HG02981 (cell line): ENCODE data around the gene GPR55.

Experiments used
- ATAC-seq: cut with Tn5 transposase; IDR thresholded peaks from one replicate; pipeline ENCODE4 v1.9.1; 2021; ENCODE audit warnings: mild to moderate bottlenecking, moderate library complexity; ENCODE audit not compliant: unreplicated experiment

Gene GPR55

DNA sequence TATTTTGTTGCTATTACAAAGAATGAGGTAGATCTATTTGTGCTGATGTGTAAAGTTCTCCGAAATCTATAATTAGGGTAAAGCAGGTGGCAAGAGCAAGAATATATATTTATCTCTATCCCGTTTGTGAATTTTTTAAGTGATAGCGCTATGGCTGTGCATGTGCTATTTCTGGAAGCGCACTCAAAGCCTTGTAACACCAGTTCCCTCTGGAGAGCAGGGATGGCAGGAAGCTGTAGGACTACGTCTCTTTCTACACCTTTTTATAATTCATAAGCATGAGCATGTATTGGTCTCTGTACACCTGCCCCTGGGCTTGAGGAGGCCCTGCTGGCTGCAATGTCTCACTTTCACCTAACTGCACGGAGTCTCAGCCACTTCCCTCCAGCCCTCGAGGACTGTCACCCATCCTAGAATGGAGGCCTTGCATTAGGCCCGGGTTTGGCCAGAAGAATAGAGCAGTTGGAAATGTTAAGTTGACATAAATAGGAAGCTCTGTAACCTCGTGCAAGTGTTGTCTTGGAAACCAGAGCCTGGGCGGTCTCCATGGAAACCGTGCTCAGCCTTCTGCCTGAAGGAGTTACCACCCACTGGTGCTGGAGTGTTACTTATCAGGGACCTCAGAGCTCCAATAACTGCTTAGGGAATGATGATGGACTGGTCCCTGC, 39.4 kb downstream of the GPR55 start:
- ATAC-seq = no peak

DNA sequence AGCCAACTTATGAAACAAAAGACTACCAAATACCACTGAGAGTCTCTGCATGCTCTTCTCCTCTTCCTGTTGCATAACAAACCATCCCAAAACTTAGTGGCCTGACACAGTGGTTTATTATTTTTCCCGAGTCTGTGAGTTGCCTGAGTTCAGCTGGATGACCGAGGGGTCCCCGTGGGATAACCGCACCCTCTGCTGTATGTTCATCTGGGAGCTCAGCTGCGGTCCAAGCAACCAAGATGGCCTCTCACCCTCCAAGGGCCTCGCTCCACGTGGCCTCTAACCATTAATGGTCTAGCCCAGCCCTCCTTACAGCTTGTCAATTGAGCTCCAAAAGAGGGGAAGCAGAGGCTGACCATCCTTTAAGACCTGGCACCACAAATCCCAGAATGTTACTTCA, 43.2 kb downstream of the GPR55 start:
- ATAC-seq = no peak

GRCh38 chr2:230879891-230880290, 45.2 kb downstream of the GPR55 start:
- ATAC-seq = no peak

- ATAC-seq = no peak
Measured at GRCh38 chr2:230879271-230879882, 45.7 kb downstream of the GPR55 start.

DNA sequence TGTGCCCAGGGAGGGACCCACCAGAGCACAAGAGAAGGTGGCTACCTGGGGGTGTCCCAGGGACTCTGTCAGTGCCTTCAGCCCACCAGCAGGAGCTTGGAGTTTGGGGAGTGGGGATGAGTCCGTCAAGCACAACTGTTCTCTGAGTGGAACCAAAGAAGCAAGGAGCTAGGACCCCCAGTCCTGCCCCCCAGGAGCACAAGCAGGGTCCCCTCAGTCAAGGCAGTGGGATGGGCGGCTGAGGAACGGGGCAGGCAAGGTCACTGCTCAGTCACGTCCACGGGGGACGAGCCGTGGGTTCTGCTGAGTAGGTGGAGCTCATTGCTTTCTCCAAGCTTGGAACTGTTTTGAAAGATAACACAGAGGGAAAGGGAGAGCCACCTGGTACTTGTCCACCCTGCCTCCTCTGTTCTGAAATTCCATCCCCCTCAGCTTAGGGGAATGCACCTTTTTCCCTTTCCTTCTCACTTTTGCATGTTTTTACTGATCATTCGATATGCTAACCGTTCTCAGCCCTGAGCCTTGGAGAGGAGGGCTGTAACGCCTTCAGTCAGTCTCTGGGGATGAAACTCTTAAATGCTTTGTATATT, 46.3 kb downstream of the GPR55 start:
- no peak for ATAC-seq

DNA sequence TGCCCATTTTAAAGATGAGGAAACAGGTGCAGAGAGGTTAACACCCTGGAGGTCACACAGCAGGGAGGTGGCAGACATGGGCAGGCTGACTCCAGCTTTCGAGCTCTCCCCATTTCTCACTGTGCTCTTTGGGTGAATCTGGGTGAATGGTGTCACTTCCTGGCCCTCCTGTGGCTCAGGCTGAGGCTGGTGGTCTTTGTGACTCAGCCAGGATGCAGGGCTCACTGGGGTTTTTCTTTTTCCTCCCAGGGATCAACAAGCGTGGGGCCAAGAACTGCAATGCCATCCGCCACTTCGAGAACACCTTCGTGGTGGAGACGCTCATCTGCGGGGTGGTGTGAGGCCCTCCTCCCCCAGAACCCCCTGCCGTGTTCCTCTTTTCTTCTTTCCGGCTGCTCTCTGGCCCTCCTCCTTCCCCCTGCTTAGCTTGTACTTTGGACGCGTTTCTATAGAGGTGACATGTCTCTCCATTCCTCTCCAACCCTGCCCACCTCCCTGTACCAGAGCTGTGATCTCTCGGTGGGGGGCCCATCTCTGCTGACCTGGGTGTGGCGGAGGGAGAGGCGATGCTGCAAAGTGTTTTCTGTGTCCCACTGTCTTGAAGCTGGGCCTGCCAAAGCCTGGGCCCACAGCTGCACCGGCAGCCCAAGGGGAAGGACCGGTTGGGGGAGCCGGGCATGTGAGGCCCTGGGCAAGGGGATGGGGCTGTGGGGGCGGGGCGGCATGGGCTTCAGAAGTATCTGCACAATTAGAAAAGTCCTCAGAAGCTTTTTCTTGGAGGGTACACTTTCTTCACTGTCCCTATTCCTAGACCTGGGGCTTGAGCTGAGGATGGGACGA, 47.1 kb downstream of the GPR55 start:
- no peak for ATAC-seq

GRCh38 chr2:230877116-230877758, 47.8 kb downstream of the GPR55 start:
- no peak for ATAC-seq

GRCh38 chr2:230875347-230876315, 49.4 kb downstream of the GPR55 start:
- ATAC-seq = no peak

GRCh38 chr2:230874876-230875275, 50.2 kb downstream of the GPR55 start:
- ATAC-seq = no peak

- ATAC-seq = no peak
Measured at GRCh38 chr2:230874456-230874855, 50.6 kb downstream of the GPR55 start.

GRCh38 chr2:230873661-230874401, 51.2 kb downstream of the GPR55 start:
- peak; percentile 76 for ATAC-seq

DNA sequence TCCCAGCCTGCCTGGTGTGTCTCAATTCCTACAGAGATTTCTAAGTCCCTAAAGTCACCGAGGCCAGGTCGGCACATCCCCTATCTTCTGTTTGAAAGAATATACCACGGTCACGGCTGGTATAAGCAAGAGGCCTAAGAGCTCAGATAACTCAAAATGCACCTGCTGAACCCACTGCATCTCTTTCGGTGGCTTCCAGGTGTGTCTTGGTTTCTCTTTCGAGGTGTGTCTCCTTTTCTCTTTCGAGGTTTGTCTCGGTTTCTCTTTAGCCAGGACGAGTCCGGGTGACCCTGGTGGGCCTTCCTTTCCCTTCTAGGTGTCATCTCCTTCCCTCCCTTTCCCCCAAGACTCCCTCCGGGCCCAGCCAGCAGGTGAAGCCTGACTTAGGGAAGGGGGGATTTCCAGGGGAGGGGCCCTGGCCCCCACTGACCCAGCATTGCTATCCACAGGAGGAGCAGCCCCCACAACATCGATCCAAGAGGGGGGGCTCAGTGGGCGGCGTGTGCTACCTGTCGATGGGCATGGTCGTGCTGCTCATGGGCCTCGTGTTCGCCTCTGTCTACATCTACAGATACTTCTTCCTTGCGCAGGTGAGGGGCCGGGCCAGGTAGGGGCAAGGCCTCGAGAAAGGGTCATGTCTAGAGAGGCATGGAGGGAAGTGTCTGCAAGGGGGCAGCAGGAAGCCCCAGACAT, 51.9 kb downstream of the GPR55 start:
- ATAC-seq = peak; percentile 61

DNA sequence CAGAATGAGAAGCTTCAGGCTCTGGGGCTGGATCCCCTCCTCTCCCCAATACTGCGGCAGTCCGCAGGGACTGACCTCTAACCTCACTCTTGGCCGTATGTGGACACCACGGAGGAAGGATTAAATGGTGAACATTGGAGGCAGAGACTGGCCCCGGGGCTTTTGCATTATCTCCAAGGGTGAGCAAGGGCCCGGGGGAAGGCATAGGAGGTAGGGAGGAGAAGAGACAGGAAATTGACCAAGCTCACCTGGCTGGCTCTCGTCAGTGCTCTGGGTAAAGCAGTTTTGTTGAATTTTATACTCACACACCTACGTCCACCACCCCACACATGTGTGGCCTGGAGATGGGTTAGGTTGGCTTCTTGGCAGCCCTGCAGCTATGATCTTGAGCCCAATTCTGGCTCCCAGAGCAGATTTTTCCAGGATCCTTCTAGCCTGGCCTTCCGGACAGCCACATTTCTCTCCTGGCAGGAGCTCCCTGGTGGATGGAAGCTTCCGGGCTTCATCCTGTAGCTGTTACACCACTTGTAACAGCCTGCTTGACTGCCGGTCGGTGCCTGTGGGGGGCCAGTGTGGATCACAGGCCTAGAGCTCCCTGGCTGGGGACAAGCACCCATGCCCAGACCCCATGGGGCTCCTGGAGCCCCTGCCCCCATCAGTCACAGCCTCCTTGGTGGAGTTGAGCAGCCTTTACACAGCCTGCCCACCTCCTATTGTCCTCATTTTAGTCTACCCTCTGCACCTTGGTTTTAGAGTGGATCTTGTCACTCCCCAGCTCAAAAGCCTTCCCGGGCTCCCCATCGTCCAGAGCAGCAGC, 52.7 kb downstream of the GPR55 start:
- ATAC-seq = peak; percentile 1

- no peak for ATAC-seq
Measured at GRCh38 chr2:230871361-230872150, 53.5 kb downstream of the GPR55 start.

- ATAC-seq = no peak
Measured at GRCh38 chr2:230870544-230871360, 54.3 kb downstream of the GPR55 start.

DNA sequence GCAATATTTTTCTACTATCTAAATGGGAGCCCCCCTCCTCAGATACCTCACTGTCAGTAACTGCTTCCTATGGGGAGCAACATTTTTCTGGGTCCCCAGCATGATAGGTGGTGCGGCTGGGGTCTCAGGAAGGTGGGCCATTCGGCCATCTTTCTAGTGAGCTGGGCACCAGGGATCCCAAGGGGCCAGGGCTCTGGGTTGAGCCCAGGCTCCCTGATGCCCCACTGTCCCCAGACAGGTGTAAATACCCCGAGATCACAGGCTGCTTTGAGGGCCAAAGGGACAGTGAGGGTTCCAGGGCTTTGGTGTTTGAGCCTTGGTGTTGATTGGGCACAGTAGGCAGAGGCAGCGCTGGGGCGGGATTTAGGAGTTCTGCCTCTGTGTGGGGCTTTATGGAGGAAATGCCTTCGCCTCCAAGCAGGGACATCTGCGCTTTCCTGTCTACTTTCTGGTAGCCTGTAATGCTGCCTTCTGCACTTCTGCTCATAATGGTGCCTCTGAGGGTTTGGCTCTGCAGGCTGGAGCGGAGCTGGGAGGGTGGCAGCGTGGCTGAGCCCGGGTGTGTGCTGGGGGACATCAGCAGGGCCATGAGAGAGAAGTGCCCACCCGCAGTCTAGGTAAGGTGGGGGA, 55.0 kb downstream of the GPR55 start:
- ATAC-seq = no peak
